ENCODE measurements around the gene DLGAP1. TPM values are rescaled to one million over a fixed set of nuclear protein-coding genes. Genes with fewer than 3 reads are reported as not detected.

Gene DLGAP1
- total and polyA plus RNA-seq, 2 of the 8 experiments (the other 6 are each of a cell fraction or from before 2014, with no cell fraction given), result 11.8 to 16.9 TPM

DNA sequence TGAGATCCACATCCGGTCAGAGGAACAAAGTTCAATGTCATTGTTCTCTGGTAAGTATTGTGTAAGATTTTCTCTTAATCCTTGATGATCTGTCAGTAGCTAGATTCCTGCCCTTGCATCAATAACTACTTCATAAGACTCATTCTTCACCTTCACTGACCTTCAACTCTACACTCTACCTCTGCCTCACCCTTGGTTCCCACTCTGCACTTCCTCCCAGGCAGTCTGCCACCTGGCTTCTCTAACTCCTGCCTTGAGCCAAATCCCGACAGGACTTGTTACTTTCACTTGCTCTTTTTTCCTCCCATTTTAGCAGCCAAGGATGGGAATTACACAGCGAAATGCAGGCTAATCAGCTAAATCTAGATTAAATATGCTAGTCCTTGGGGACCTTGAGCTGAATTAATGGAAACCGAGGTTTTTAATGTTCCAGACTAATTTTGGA is 190.7 kb downstream of the DLGAP1 start:
- no peak overlapping the region for H3K23ac ChIP-seq (ENCODE audit: insufficient read length)
- H4K5ac ChIP-seq (ENCODE audit: insufficient read length, low read depth, low read length), result no peak overlapping the region
- H3K36me3 ChIP-seq (ENCODE audit: control insufficient read depth in 2 of 4, insufficient read depth in 4 of 4, low read length in 3 of 4), result no peaks in the 10 kb centered on the region; a peak in 2 of 8 replicates
- H3K18ac ChIP-seq (ENCODE audit: extremely low read depth, low read length), result no peak overlapping the region
- no peak overlapping the region for H3K4me2 ChIP-seq (ENCODE audit: insufficient read depth in 1 of 2, low read depth in 2 of 2, low read length in 2 of 2)
- no peaks in the 10 kb centered on the region for H3K4me1 ChIP-seq (replicated peaks in 1 of 4; ENCODE audit: control insufficient read depth in 3 of 4, insufficient read depth in 4 of 4, low read length in 3 of 4)
- H2BK12ac ChIP-seq (ENCODE audit: low read depth, low read length), result no peak overlapping the region
- DNase-seq (ENCODE audit: low read depth in 1 of 2, low spot score in 2 of 2) (no peak), FAIRE-seq (no peak)
- no peaks in the 10 kb centered on the region for H3K27me3 ChIP-seq (replicated peaks in 1 of 4; ENCODE audit: control insufficient read depth in 3 of 4, extremely low read depth in 1 of 4, insufficient read depth in 3 of 4, low read length in 3 of 4)
- H3K9me3 ChIP-seq (ENCODE audit: insufficient read depth in 2 of 2, low read depth in 1 of 2, low read length in 1 of 2), result no peaks in the 10 kb centered on the region
- no peak overlapping the region for H2BK20ac ChIP-seq (ENCODE audit: low read length)
- no peak overlapping the region for H2BK5ac ChIP-seq (ENCODE audit: low read depth, low read length)
- ChIA-PET POLR2A (ENCODE audit: partially characterized antibody) (no interaction called here), CTCF (ENCODE audit: partially characterized antibody) (interaction anchor here (1.2 kb wide), 2 partner anchors 18 to 158 kb away, joined by 3 to 4 read pairs; no protein-coding TSS in a partner anchor)
- no peak overlapping the region for H3K9ac ChIP-seq (replicated peaks in 1 of 4; ENCODE audit: extremely low read depth in 1 of 4, low read depth in 3 of 4, low read length in 3 of 4)
- no peak overlapping the region for H2BK15ac ChIP-seq (ENCODE audit: low read length)
- 92% methylated on average over 4 of the region's 4 CpGs; no CpG with 5 or more reads in 1 of the 2 experiments for WGBS, 2 experiments (ENCODE audit: extremely low coverage in 1 of 2, insufficient coverage in 1 of 2, insufficient read length in 1 of 2, insufficient replicate concordance in 2 of 2, low coverage in 1 of 2, low lambda C conversion rate in 2 of 2, missing lambda C conversion rate in 1 of 2)
- H3K79me1 ChIP-seq (ENCODE audit: low read depth, low read length), result no peaks in the 10 kb centered on the region
- no peak overlapping the region for H4K91ac ChIP-seq (replicated peaks; ENCODE audit: insufficient read length, low read length)
- H3K14ac ChIP-seq (ENCODE audit: insufficient read length), result no peak overlapping the region
- no peaks in the 10 kb centered on the region for H3K23me2 ChIP-seq (ENCODE audit: low read depth, low read length)
- no peak overlapping the region for H2BK120ac ChIP-seq (replicated peaks; ENCODE audit: low read depth, low read length)
- H3K4ac ChIP-seq (replicated peaks; ENCODE audit: insufficient read length, low read depth, low read length), result no peak overlapping the region
- H3K56ac ChIP-seq (replicated peaks; ENCODE audit: insufficient read length, low read depth, low read length), result no peak overlapping the region
- H3K4me3 ChIP-seq (ENCODE audit: extremely low read depth in 1 of 4, insufficient read depth in 2 of 4, low read depth in 3 of 4, low read length in 4 of 4), result no peak overlapping the region
- no peak overlapping the region for H4K8ac ChIP-seq (ENCODE audit: extremely low read depth, insufficient read depth, low read length)
- H3K27ac ChIP-seq (ENCODE audit: low read depth, low read length), result no peak overlapping the region
- H4K20me1 ChIP-seq (replicated peaks in 1 of 2; ENCODE audit: control insufficient read depth in 1 of 2, insufficient read depth in 2 of 2, low read length in 2 of 2), result no peaks in the 10 kb centered on the region
- H2AFZ ChIP-seq (ENCODE audit: low read length), result no peak overlapping the region
- no peak overlapping the region for H2AK5ac ChIP-seq (ENCODE audit: low read depth, low read length)
- no peaks in the 10 kb centered on the region for H3K79me2 ChIP-seq (ENCODE audit: control insufficient read depth in 1 of 2, insufficient read depth in 2 of 2, low read length in 2 of 2)
- TF ChIP-seq SUZ12 (IDR thresholded peaks at IDR 0.05; ENCODE audit: low read length), result no peak
